ENCODE data around the gene ARL8B. TPM values are rescaled to one million over a fixed set of nuclear protein-coding genes. Genes with fewer than 3 reads are reported as not detected.
"Not testable (repeated sequence)": the region's sequence is repeated elsewhere in the genome, so short reads cannot be mapped to it uniquely, and the experiment has no call there.

ARL8B gene
- total and polyA plus RNA-seq, 4 donors: 53.9 to 172 (median 105) TPM

DNA sequence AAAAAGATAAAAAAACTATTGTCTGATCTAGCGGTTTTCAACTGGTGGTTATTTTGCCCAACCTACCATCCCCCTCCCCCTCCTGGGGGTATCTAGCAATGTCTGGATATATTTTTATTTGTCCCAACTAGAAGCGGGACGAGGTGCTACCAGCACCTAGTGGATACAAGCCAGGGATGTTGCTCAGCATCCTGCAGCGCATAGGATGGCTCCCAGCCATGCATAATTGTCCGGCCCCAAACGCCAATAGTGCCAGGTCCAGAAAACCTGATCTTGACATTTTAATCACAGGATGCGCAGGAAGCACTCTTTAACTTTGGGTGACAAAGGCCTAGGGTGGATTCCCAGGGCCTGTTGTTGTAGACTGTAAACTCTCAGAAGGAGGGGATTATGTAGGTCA is 17.0 kb upstream of the ARL8B start:
- Histone ChIP-seq H3K36me3 (ENCODE audit: control insufficient read depth, insufficient read depth, low read length) (no peaks in the 10 kb centered on the region), H3K4me3 (ENCODE audit: low read depth, low read length) (no peak overlapping the region), H3K9me3 (ENCODE audit: control insufficient read depth, insufficient read depth, low read length) (no peaks in the 10 kb centered on the region), H3K27me3 (ENCODE audit: control insufficient read depth, insufficient read depth, low read length) (no peaks in the 10 kb centered on the region), H3K4me1 (ENCODE audit: control insufficient read depth, insufficient read depth, low read length) (no peaks in the 10 kb centered on the region), H3K27ac (ENCODE audit: low read depth, low read length) (no peak overlapping the region)
- WGBS (ENCODE audit: insufficient coverage): 81% methylated on average over 6 of the region's 7 CpGs
- DNase-seq (ENCODE audit: low read depth in 4 of 6, low spot score in 6 of 6): no peak

DNA sequence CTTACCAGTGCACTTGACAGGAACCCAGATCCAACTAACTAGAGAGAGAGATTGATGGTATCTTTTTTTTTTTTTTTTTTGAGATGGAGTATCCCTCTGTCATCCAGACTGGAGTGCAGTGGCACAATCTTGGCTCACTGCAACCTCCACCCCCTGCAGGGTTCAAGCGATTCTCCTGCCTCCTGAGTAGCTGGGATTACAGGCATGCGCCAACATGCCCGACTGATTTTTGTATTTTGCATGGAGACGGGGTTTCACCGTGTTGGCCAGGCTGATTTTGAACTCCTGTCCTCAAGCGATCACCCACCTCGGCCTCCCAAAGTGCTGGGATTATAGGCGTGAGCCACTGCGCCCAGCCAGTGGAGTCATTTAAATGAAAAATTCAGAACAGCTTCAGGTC is 15.7 kb upstream of the ARL8B start:
- not testable (repeated sequence) for H3K9me3 ChIP-seq (ENCODE audit: control insufficient read depth, insufficient read depth, low read length); DNase-seq (ENCODE audit: low read depth in 4 of 6, low spot score in 6 of 6); H3K36me3 ChIP-seq (ENCODE audit: control insufficient read depth, insufficient read depth, low read length); H3K4me3 ChIP-seq (ENCODE audit: low read depth, low read length); H3K27ac ChIP-seq (ENCODE audit: low read depth, low read length); H3K27me3 ChIP-seq (ENCODE audit: control insufficient read depth, insufficient read depth, low read length); H3K4me1 ChIP-seq (ENCODE audit: control insufficient read depth, insufficient read depth, low read length)
- 77% methylated on average over 9 of the region's 9 CpGs for WGBS (ENCODE audit: insufficient coverage)

DNA sequence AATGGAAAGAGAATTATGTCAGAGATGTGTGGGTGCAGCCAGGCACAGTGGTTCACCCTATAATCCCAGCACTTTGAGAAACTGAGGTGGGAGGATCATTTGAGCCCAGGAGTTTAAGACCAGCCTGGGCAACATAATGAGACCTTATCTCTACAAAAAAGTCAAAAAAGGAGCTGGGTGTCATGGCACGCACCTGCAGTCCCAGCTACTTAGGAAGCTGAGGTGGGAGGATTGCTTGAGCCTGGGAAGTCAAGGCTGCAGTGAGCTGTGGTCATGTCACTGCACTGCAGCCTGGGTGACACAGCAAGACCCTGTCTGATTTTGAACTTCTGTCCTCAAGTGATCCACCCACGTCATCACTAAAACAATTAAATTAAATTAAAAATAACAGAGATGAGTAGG is 15.2 kb upstream of the ARL8B start:
- H3K4me1 ChIP-seq (ENCODE audit: control insufficient read depth, insufficient read depth, low read length); H3K27me3 ChIP-seq (ENCODE audit: control insufficient read depth, insufficient read depth, low read length); H3K4me3 ChIP-seq (ENCODE audit: low read depth, low read length); H3K27ac ChIP-seq (ENCODE audit: low read depth, low read length); H3K9me3 ChIP-seq (ENCODE audit: control insufficient read depth, insufficient read depth, low read length); DNase-seq (ENCODE audit: low read depth in 4 of 6, low spot score in 6 of 6); H3K36me3 ChIP-seq (ENCODE audit: control insufficient read depth, insufficient read depth, low read length): not testable (repeated sequence)
- WGBS (ENCODE audit: insufficient coverage): no CpG with 5 or more reads among the region's 2 CpGs

DNA sequence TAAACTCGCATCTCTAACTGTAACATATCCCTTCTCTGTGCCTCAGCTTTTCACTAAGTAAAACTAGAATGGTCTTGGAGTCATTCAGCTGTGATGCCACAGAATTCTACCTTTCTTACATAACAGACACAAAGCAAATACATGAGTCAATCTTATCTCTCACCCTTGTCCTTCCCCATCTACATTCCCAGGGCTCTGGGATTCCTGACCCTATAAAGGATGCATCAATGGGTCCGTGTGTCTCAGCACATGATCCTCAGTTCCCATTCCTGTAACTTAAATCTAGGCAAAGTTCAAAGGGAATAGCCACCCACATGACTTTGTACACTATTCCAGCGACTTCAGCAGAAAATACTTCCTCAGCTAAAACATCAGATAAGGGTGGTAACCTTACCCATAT is 11.8 kb upstream of the ARL8B start:
- 43% methylated on average over 1 of the region's 3 CpGs for WGBS (ENCODE audit: insufficient coverage)
- Histone ChIP-seq H3K4me1 (ENCODE audit: control insufficient read depth, insufficient read depth, low read length) (no peaks in the 10 kb centered on the region), H3K4me3 (ENCODE audit: low read depth, low read length) (no peak overlapping the region), H3K9me3 (ENCODE audit: control insufficient read depth, insufficient read depth, low read length) (no peaks in the 10 kb centered on the region), H3K27me3 (ENCODE audit: control insufficient read depth, insufficient read depth, low read length) (no peaks in the 10 kb centered on the region), H3K36me3 (ENCODE audit: control insufficient read depth, insufficient read depth, low read length) (no peaks in the 10 kb centered on the region), H3K27ac (ENCODE audit: low read depth, low read length) (no peak overlapping the region)
- no peak for DNase-seq (ENCODE audit: low read depth in 4 of 6, low spot score in 6 of 6)

DNA sequence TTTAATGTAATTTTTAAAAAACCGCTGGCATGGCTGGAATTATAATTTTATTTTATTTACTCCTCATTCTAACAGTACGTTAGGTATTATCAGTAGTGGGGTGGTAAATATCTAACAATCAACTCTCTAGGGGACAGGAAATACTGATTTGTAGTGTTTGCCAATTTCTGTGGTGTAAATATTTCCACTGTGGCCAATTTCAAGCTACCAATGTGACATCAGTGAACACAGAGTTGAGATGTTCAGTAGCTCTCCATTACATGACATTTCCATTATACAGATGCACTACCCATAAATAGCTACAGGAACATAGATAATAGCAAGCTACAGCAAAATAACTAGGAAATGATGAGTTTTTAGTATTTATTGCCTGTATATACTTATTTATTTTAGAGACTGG is 10.0 kb upstream of the ARL8B start:
- Histone ChIP-seq H3K36me3 (ENCODE audit: control insufficient read depth, insufficient read depth, low read length) (no peaks in the 10 kb centered on the region), H3K27ac (ENCODE audit: low read depth, low read length) (no peak overlapping the region), H3K4me1 (ENCODE audit: control insufficient read depth, insufficient read depth, low read length) (no peaks in the 10 kb centered on the region), H3K4me3 (ENCODE audit: low read depth, low read length) (no peak overlapping the region), H3K9me3 (ENCODE audit: control insufficient read depth, insufficient read depth, low read length) (no peaks in the 10 kb centered on the region), H3K27me3 (ENCODE audit: control insufficient read depth, insufficient read depth, low read length) (no peaks in the 10 kb centered on the region)
- WGBS (ENCODE audit: insufficient coverage): no CpG with 5 or more reads among the region's 2 CpGs
- no peak for DNase-seq (ENCODE audit: low read depth in 4 of 6, low spot score in 6 of 6)

DNA sequence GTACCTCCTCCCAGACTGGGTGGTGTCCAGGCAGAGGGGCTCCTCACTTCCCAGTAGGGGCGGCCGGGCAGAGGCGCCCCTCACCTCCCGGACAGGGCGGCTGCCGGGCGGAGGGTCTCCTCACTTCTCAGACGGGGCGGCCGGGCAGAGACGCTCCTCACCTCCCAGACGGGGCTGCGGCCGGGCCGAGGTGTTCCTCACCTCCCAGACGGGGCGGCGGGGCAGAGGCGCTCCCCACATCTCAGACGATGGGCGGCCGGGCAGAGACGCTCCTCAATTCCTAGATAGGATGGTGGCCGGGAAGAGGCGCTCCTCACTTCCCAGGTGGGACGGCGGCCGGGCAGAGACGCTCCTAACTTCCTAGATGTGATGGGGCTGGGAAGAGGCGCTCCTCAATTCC is 8.4 kb upstream of the ARL8B start:
- not testable (repeated sequence) for H3K27me3 ChIP-seq (ENCODE audit: control insufficient read depth, insufficient read depth, low read length); H3K36me3 ChIP-seq (ENCODE audit: control insufficient read depth, insufficient read depth, low read length); H3K9me3 ChIP-seq (ENCODE audit: control insufficient read depth, insufficient read depth, low read length); DNase-seq (ENCODE audit: low read depth in 4 of 6, low spot score in 6 of 6); H3K27ac ChIP-seq (ENCODE audit: low read depth, low read length); H3K4me1 ChIP-seq (ENCODE audit: control insufficient read depth, insufficient read depth, low read length); H3K4me3 ChIP-seq (ENCODE audit: low read depth, low read length)
- 98% methylated on average over 25 of the region's 30 CpGs for WGBS (ENCODE audit: insufficient coverage)

DNA sequence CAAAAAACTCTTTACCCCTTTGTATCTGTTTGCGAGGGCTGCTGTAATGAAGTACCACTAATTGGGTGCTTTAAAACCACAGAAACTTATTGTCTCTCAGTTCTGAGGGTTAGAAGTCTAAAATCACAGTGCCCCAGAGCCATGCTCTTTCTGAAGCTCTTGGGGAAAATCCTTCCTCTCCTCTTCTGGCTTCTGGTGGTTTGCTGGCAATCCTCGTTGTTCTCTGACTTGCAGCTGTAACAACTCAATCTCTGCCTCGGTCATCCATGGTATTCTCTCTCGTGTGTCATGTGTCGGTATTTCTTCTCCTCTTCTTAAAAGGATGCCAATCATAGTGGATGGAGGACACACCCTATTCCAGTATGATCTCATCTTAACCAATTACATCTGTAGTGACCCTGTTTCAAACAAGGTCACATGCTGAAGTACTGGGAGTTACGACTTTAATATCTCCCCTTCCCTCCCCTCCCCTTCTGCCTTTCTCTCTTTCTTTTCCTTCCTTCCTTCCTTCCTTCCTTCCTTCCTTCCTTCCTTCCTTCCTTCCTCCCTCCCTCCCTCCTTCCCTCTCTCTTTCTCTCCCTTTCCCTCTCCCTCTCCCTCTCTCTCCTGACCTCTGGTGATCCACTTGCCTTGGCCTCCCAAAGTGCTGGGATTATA is 6.5 kb upstream of the ARL8B start:
- H3K27me3 ChIP-seq (ENCODE audit: control insufficient read depth, insufficient read depth, low read length): no peaks in the 10 kb centered on the region
- H3K4me3 ChIP-seq (ENCODE audit: low read depth, low read length): no peak overlapping the region
- DNase-seq (ENCODE audit: low read depth in 4 of 6, low spot score in 6 of 6): no peak
- no peaks in the 10 kb centered on the region for H3K36me3 ChIP-seq (ENCODE audit: control insufficient read depth, insufficient read depth, low read length)
- WGBS (ENCODE audit: insufficient coverage): 83% methylated on average over 2 of the region's 6 CpGs
- no peak overlapping the region for H3K27ac ChIP-seq (ENCODE audit: low read depth, low read length)
- no peaks in the 10 kb centered on the region for H3K4me1 ChIP-seq (ENCODE audit: control insufficient read depth, insufficient read depth, low read length)
- H3K9me3 ChIP-seq (ENCODE audit: control insufficient read depth, insufficient read depth, low read length): no peaks in the 10 kb centered on the region

DNA sequence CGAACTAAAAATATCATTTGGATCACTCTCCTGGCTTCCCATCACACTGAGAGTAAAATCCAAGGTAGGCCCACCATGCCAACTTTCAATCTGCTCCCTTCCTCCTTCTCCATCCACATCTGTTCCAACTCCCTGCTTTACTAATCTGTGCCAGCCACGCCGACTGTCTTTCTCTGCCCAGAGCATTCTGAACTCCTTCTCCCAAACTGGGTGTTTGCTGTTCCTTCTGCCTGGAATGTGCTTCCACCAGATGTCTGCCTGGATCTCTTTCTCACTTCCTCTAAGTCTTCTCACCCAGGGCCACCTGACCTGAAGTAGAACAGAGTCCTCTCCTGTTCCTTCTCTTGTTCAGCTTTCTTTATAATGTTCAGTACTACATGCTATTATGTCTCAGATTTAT is 5.6 kb upstream of the ARL8B start:
- Histone ChIP-seq H3K27ac (ENCODE audit: low read depth, low read length) (no peak overlapping the region), H3K4me1 (ENCODE audit: control insufficient read depth, insufficient read depth, low read length) (no peaks in the 10 kb centered on the region)

DNA sequence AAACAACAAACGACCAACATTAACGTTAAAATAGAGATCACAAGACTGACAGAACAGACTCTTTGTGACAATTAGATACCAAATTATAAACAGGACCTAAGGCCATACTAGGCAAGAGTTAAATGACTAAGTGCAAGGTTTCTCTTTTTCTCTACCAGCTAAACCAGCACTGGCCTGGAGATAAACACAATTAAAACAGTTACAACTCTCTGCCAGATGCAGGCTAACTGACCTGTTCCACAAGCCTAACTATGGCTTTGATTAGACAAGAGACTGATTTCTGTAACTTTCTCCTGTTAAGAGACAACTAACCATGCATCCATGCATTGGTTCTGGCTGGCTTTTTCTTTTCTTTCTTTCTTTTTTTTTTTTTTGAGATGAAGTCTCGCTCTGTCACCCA is 1.6 kb upstream of the ARL8B start:
- Histone ChIP-seq H3K27ac (ENCODE audit: low read depth, low read length) (no peak overlapping the region), H3K4me3 (ENCODE audit: low read depth, low read length) (no peak overlapping the region), H3K4me1 (ENCODE audit: control insufficient read depth, insufficient read depth, low read length) (peaks cover 15% of the 10 kb centered on the region), H3K36me3 (ENCODE audit: control insufficient read depth, insufficient read depth, low read length) (no peaks in the 10 kb centered on the region), H3K27me3 (ENCODE audit: control insufficient read depth, insufficient read depth, low read length) (no peaks in the 10 kb centered on the region), H3K9me3 (ENCODE audit: control insufficient read depth, insufficient read depth, low read length) (no peaks in the 10 kb centered on the region)
- WGBS (ENCODE audit: insufficient coverage): 75% methylated on average over 1 of the region's 3 CpGs
- DNase-seq (ENCODE audit: low read depth in 4 of 6, low spot score in 6 of 6): no peak

More for the DNA sequence above, 5.6 kb upstream of the ARL8B start:
- H3K4me3 ChIP-seq (ENCODE audit: low read depth, low read length): no peak overlapping the region
- WGBS (ENCODE audit: insufficient coverage): 79% methylated on average over 3 of the region's 3 CpGs
- no peaks in the 10 kb centered on the region for H3K36me3 ChIP-seq (ENCODE audit: control insufficient read depth, insufficient read depth, low read length)
- peak in 1 of 6 donors; percentile 81 for DNase-seq (ENCODE audit: low read depth in 4 of 6, low spot score in 6 of 6)
- H3K27me3 ChIP-seq (ENCODE audit: control insufficient read depth, insufficient read depth, low read length): no peaks in the 10 kb centered on the region
- no peaks in the 10 kb centered on the region for H3K9me3 ChIP-seq (ENCODE audit: control insufficient read depth, insufficient read depth, low read length)

Data from spinal cord (tissue), 10 donors.